Stimulated activated CD8-positive, alpha-beta memory T cell treated with anti-CD3 and anti-CD28 coated beads, Interleukin-7, amount 100 ng/mL, for 48 hours (primary cell): ENCODE measurements around the gene ATF7.
"Not testable (repeated sequence)": the region's sequence is repeated elsewhere in the genome, so short reads cannot be mapped to it uniquely, and the experiment has no call there.

Source experiments
- DNase-seq, 2 donors: peaks; one replicate each; pipeline ENCODE4 v3.0.0-alpha.2; 2020; ENCODE audit warnings: low read depth in 1 of 2; ENCODE audit errors: extremely low read depth in 1 of 2

Gene ATF7

GRCh38 chr12:53599579-53599978, 26.6 kb downstream of the ATF7 start:
- DNase-seq, result no peak

DNA sequence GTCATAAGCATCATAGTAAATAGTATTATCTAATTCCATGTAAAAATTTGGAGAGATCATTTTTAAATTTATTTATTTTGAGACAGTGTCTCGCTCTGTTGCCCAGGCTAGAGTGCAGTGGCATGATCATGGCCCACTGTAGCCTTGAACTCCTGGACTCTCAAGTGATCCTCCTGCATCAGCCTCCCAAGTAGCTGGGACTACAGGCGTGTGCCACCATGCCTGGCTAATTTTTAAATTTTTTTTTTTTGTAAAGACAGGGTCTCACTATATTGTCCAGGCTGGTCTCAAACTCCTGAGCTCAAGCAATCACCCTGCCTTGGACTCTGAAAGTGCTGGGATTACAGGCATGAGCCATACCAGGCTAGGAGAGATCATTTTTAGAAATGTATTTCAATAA, 27.2 kb downstream of the ATF7 start:
- DNase-seq, result not testable (repeated sequence)

DNA sequence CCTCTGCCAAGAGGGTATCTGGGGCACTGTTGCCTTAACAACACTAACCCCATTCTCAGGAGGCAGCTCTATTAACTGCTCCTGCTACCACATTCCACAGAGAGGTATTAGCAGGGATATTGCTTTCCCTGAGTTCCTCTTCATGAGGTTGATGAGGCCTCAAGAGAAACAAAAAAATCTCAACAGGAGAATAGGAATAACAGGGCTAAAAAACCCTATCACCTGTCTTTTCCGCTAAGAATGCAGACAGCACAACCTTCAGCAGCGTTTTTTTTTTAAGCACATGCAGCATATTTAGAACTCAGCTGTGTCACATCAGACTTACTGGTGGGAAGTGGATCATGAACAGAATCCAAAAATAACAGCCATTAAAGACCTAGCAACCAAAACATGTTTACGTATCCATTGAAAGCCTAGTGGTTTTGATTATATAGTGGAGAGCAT, 29.2 kb downstream of the ATF7 start:
- DNase-seq, result no peak

- DNase-seq, result no peak
These were observed 31.1 kb downstream of the ATF7 start for GRCh38 chr12:53594897-53595615.

DNA sequence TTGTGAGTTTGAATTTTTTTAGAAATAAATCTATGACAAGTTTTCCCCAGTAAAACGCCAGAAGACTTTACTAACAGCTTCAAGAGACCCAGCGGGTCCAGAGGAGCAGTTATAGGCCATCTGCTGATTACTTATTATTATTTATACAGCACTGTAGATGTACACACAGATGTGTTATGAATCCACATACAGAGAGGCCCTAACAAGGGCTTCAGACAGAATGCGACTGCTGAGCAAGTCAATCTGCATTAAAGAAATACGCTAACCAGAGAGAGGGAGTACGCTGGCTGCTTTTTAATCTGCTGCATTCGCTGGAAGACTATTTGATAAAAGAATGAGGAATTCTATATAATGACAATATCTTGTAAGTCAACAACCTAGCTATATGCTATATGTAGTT, 32.5 kb downstream of the ATF7 start:
- no peak for DNase-seq

DNA sequence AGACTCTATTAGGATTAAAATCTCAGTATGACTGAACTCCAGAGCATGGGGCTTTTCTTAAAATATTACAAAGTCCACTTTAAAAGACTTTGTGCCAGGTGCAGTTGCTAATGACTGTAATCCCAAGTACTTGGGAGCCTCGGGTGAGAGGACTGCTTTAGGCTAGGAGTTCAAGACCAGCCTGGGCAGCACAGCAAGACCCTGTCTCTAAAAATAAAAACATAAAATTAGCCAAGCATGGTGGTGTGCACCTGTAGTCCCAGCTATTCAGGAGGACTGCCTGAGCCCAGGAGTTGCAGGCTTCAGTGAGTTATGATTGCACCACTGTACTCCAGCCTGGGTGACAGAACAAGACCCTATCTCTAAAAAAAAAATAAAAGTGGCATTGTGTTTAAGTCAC, 33.2 kb downstream of the ATF7 start:
- no peak for DNase-seq

DNA sequence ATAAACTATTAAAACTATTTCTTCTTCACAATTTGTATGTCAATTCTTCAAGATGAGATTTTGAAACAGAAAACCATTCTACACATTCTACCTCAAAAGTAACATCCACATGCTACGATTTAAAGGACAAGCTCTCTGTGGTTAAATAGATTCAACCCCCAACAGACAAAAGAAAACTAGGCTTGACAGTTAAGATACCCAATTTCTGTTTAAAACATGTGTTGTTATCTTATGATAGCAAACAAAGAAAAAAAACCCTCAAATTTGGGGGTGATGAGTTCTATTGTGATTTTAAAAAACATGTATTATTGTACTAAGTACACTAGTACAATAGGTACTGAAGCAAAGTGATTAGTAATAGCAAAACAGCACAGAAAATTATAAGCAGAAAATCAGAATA, 33.8 kb downstream of the ATF7 start:
- no peak for DNase-seq

GRCh38 chr12:53591301-53592206, 34.6 kb downstream of the ATF7 start:
- DNase-seq, result no peak

DNA sequence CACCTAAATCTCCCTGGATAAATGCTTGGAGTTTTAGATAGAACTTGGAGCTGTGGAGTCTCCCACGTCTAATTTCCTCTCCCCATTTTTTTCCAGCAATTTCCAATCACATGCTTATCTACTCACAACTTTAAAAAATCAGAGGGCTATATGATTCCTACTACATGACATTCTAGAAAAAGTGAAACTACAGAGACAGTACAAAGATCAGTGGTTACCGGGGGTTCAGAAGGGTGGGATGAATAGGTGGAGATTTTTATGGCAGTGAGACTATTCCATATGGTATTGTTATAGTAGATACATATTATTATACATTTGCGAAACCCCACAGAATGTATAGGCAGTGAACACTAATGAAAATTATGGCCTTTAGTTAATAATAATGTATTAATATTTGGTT, 35.5 kb downstream of the ATF7 start:
- no peak for DNase-seq

DNA sequence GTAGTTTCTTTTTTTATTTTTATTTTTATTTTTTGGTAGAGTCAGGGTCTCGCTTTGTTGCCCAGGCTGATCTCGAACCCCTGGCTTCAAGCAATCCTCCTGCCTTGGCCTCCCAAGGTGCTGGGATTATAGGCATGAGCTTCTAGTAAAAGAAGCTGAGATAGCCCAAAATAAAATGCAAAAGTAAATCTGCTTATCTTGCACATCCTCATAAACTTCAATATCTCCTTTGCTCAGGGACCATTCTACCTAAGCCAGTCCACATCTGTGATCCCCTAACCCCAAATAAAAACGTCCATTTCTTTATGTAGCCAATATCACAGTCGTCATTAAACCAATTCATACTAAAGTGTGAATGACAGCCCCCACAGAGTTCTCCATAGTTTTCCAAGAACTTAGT, 36.3 kb downstream of the ATF7 start:
- DNase-seq, result no peak

- no peak for DNase-seq
These were observed 36.8 kb downstream of the ATF7 start for GRCh38 chr12:53589423-53589822.

- no peak for DNase-seq
These were observed 38.1 kb downstream of the ATF7 start for GRCh38 chr12:53588123-53588522.

- DNase-seq, result no peak
These were observed 39.4 kb downstream of the ATF7 start for GRCh38 chr12:53586745-53587144.

GRCh38 chr12:53585448-53586125, 40.6 kb downstream of the ATF7 start:
- DNase-seq, result no peak

DNA sequence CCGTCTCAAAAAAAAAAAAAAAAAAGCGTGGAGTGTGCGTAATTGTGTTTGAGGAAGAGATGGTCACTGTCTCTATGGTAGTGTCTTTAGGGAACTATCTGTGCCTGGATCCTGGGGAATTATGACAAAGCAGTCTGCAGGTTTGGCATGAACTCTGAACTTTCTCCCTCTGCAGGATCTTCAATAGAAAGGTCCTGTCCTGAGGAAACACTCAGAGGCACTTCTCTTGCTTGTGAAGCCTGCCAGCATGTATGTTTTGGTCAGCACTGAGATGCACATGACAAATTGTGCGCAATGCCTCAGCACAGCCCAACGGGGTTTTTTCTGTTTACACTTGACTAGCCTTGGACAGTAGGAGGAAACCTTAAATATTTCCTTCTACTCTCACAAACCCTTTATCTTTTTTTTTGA, 46.6 kb downstream of the ATF7 start:
- DNase-seq, result no peak

DNA sequence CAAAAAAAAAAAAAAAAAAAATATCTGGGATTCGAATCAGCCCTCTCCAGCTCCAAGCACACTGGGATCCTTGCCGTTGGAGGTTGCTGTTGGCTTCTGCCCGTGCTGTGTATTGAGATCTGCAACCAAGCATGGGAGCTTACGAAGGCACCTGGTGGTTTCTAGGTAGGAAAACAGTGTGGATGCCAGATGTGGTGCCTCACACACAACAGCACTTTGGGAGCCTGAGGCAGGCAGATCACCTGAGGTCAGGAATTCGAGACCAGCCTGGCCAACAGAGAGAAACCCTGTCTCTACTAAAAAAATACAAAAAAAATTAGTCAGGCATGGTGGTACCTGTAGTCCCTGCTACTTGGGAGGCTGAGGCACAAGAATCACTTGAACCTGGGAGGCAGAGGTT, 47.4 kb downstream of the ATF7 start:
- DNase-seq, result no peak

DNA sequence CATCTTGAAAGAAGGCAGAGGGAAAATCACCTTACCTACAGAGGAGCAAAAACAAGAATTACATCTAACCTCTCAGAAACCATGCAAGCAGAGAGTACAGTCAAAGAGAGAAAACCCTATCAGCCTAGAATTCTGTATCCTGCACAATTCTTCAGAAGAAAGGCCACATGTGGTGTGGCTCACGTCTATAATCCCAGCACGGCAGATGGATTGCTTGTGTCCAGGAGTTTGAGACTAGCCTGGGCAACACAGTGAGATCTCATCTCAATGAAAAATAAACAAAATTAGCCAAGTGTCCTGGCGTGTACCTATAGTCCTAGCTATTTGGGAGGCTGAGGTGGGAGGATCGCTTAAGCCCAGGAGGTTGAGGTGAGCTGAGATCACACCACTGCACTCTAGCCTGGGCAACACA, 48.2 kb downstream of the ATF7 start:
- DNase-seq, result no peak

GRCh38 chr12:53575502-53576249, 50.5 kb downstream of the ATF7 start:
- DNase-seq, result no peak

DNA sequence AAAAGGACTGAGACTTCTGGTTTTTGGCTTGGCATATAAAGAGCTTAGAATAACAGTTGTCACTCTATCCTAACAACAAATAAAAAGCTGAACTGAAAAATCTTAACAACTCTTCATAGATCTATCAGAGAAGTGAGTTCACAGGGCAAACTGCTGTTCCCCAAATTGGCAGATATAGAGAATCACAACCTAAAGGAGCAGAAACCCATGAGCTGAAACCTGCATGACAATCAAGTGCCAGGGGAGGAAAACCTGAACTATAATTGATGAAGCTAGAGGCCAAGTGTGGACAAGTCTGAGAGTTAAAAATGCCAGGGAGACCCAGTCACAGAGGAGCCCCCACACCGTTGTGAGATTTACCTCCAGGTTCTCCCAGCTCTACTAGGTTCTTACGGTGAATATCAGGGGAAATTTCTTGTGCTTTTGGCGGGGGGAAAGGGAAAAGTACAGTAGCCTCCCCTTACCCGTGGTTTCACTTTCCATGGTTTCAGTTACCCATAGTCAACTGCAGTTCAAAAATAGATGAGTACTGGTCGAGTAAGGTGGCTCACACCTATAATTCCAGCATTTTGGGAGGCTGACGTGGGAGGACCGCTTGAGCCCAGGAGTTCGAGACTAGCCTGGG, 53.9 kb downstream of the ATF7 start:
- no peak for DNase-seq

GRCh38 chr12:53571295-53571694, 54.9 kb downstream of the ATF7 start:
- no peak for DNase-seq
